GM11168 (cell line): ENCODE measurements around the gene MEF2A.

Source experiments
- in situ Hi-C: fragments of 300-500 bp; cut with MboI; formaldehyde crosslinking; loops from one replicate; pipeline ENCODE4 v1.12.0; 2022; ENCODE audit warnings: low sequenced_read_pairs; ENCODE audit not compliant: unreplicated experiment

The MEF2A gene

DNA sequence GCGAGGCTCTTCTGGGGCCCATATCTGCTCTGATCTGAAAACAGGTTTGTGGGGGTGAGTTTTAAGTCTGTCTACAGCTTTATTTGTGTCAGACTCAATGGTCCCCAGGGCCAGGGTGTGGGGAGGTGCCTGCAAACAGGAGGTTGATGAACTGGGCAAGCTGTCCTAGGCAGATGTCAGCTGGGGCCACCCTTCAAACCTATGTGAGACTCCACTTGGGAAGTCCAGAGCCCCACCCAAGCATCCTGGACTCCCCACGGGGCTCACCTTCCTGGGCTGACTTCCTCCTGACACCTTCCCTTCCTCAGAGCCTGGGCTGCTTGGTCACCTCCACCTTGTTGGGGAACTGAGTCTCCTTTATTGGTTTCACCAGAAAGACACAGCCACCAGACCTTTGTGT lies 176.1 kb downstream of the MEF2A start:
- in situ Hi-C loops: loop anchor here (25.0 kb wide), 1 partner anchor 630 kb away; the partner anchor contains the start of gene SYNM

GRCh38 chr15:99744142-99744541 lies 178.4 kb downstream of the MEF2A start:
- in situ Hi-C loops: loop anchor here (25.0 kb wide), 1 partner anchor 632 kb away; the partner anchor contains the start of gene SYNM

- in situ Hi-C loops: loop anchor here (25.0 kb wide), 1 partner anchor 633 kb away; the partner anchor contains the start of gene SYNM
These were observed 179.7 kb downstream of the MEF2A start for GRCh38 chr15:99745370-99746086.

DNA sequence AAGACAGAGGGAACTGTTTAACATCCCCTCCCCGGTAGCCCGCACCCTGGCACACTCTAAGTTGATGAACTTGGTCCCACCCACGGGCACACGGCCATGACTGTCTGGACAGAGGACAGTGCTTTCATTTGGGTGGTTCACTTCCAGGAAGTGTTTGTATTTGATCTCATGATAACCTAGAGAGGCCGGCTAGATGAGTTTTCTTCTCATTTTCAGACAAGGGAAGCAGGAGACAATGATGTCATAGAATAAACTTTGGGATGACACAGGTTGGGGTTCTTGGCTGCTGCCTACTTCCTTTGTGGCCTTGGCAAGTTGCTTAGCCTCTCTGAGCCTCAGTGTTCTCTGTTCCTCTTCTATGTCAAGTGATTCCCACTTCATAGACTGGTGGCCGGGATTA lies 183.6 kb downstream of the MEF2A start:
- in situ Hi-C loops: loop anchor here (25.0 kb wide), 1 partner anchor 637 kb away; the partner anchor contains the start of gene SYNM

DNA sequence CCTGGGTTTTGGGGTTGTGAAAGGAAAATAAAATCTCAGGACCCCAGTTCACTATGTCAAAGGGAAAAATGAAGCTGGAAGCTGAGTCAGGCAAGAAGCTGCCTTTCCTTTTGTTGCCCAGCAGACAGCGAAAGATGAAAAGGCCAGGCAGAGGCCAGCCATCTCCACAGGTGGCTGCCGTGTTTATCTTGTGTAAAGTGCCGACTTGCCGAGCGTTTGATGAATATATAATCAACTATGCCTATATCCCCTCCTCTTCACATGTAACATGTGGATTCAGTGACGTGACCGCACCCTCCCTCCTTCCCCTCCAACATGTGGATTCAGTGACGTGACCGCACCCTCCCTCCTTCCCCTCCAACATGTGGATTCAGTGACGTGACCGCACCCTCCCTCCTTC lies 184.5 kb downstream of the MEF2A start:
- in situ Hi-C loops: loop anchor here (5.0 kb wide), 1 partner anchor 473 kb away; no protein-coding TSS in a partner anchor

GRCh38 chr15:99752556-99752955 lies 186.8 kb downstream of the MEF2A start:
- in situ Hi-C loops: loop anchor here (5.0 kb wide), 1 partner anchor 475 kb away; no protein-coding TSS in a partner anchor

GRCh38 chr15:99753066-99753465 lies 187.3 kb downstream of the MEF2A start:
- in situ Hi-C loops: loop anchor here (5.0 kb wide), 1 partner anchor 476 kb away; no protein-coding TSS in a partner anchor

DNA sequence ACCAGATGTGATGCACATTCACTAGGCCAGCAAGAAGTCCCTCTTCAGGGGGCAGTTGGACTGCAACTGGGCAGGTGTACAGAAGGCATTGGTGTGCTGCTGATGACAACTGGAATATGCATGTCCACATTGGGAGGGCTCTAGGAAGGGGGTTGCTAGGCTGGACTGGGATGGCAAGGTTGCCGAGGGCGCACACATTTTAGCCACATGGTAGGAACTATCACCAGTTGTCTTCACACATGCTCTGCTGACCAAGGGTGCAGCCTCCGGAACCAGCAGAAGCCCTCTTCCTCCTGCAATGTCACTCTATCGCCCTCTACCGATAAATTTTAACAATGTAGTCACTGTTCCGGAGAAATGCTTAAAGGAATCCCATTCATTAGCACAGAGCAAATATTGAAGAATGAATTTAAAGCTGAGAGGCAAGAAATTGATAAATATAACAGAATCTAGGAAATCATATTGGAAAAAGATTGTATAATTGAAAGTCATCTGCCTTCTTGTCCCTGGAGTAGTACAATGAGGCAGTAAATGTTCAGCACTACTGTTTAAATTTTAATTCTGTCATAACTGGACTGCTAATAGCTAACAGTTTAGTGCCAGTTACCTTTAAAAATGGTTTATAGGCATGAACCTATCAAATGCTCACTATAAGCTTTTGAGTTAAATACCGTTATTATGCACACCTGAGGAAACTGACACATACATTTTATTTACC lies 190.1 kb downstream of the MEF2A start:
- in situ Hi-C loops: no loop called here

- in situ Hi-C loops: no loop called here
These were observed 196.5 kb downstream of the MEF2A start for GRCh38 chr15:99762288-99762687.

- in situ Hi-C loops: no loop called here
These were observed 198.0 kb downstream of the MEF2A start for GRCh38 chr15:99763827-99764226.

DNA sequence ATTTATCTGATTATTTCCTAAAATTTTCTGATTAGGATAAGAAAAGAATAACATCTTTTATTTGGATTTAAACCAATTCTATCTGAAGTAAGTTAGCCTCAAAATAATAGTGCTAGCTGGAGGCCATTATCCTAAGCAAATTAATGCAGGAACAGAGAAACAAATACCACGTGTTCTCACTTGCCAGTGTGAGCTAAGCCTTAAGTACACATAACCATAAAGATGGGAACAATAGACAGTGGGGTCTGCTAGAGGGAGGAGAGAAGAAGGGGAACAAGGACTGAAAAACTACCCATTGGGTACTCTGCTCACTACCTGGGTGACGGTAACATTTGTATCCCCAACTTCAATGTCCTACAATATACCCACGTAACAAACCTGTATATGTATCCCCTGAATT lies 198.7 kb downstream of the MEF2A start:
- in situ Hi-C loops: no loop called here
